HEK293 (cell line): ENCODE results near the gene C2orf72.

Source experiments
- CTCF ChIP-seq: fragments of 450-650 bp; formaldehyde crosslinking; IDR thresholded peaks from 2 replicates; pipeline ENCODE4 v1.5.1; 2016; ENCODE audit warnings: missing biosample characterization, missing genetic modification characterization
- EGR2 ChIP-seq: fragments of 450-650 bp; formaldehyde crosslinking; IDR thresholded peaks from 2 replicates; pipeline ENCODE4 v1.5.1; 2016; ENCODE audit warnings: low read depth, missing biosample characterization, missing genetic modification characterization
- PRDM10 ChIP-seq: fragments of 450-650 bp; formaldehyde crosslinking; IDR thresholded peaks from 2 replicates; pipeline ENCODE4 v1.5.1; 2016; ENCODE audit warnings: missing biosample characterization, missing genetic modification characterization
- REST ChIP-seq: fragments of 450-650 bp; formaldehyde crosslinking; IDR thresholded peaks from 2 replicates; pipeline ENCODE4 v1.5.1; 2016; ENCODE audit warnings: missing biosample characterization, missing genetic modification characterization
- ZNF121 ChIP-seq: fragments of 450-650 bp; formaldehyde crosslinking; IDR thresholded peaks from 2 replicates; pipeline ENCODE4 v1.5.1; 2016; ENCODE audit warnings: missing biosample characterization, missing genetic modification characterization
- ZNF274 ChIP-seq, 2 experiments: fragments of 200-500 bp in 1 of 2; fragments of 450-650 bp in 1 of 2; sonication (Bioruptor generic) in 1 of 2; formaldehyde crosslinking in 1 of 2; IDR thresholded peaks; 2 replicates each; pipeline versions ENCODE4 v1.5.1 to v1.6.1; 2014 to 2016; ENCODE audit warnings: borderline replicate concordance in 1 of 2, inconsistent platforms in 1 of 2, low read length in 1 of 2, missing biosample characterization in 1 of 2, missing genetic modification characterization in 1 of 2
- ZNF510 ChIP-seq: fragments of 450-650 bp; formaldehyde crosslinking; IDR thresholded peaks from 2 replicates; pipeline ENCODE4 v1.5.1; 2018; ENCODE audit warnings: mild to moderate bottlenecking, missing genetic modification characterization, missing biosample characterization; ENCODE audit not compliant: insufficient replicate concordance
- ZNF521 ChIP-seq: fragments of 450-650 bp; formaldehyde crosslinking; IDR thresholded peaks from 2 replicates; pipeline ENCODE4 v1.5.1; 2017; ENCODE audit warnings: missing biosample characterization, mild to moderate bottlenecking, missing genetic modification characterization
- ZNF529 ChIP-seq: fragments of 450-650 bp; formaldehyde crosslinking; IDR thresholded peaks from 2 replicates; pipeline ENCODE4 v1.5.1; 2017; ENCODE audit warnings: missing genetic modification characterization, missing biosample characterization; ENCODE audit not compliant: insufficient replicate concordance

DNA sequence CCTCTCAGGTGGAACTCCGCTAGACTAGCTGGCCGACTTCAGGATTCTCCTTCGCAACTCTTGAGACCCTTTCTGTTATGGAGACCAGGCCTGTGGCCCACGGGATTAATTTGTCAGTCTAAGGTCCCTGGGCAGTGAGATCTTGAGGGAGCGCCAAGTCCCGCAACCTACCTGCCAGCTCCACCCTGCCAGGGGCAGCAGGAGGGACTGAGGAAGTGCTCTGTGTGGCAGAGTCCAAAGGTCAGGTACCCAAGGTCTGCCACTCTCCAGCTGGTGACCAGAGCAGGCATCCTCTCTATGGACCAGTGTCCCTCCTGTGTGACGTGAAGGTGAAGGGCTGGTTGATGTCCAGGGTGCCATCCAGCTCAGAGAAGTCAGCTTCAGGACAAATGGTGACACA lies 45.7 kb upstream of the C2orf72 start:
- TF ChIP-seq CTCF (no peak), REST (tag by site-specific recombination) (no peak), ZNF521 (no peak), ZNF121 (tag by site-specific recombination) (no peak), ZNF529 (tag by site-specific recombination) (no peak), PRDM10 (no peak), ZNF274 (IDR thresholded peaks at IDR 0.05; ENCODE audit: low read length) (no peak), ZNF274 (tag by site-specific recombination; IDR thresholded peaks at IDR 0.05; ENCODE audit: borderline replicate concordance) (no peak), EGR2 (tag by site-specific recombination) (no peak), ZNF510 (tag by site-specific recombination) (no peak)
